HG03280 (cell line): ENCODE results near the gene PCSK5.

ENCODE experiments used
- ATAC-seq: cut with Tn5 transposase; IDR thresholded peaks from one replicate; pipeline ENCODE4 v1.9.1; 2021; ENCODE audit warnings: mild to moderate bottlenecking, moderate library complexity; ENCODE audit not compliant: unreplicated experiment

The PCSK5 gene

GRCh38 chr9:76221423-76221822 is 330.9 kb downstream of the PCSK5 start:
- no peak for ATAC-seq

GRCh38 chr9:76223749-76224340 is 333.4 kb downstream of the PCSK5 start:
- ATAC-seq = no peak

GRCh38 chr9:76227156-76227555 is 336.7 kb downstream of the PCSK5 start:
- ATAC-seq = no peak

- no peak for ATAC-seq
Observed at GRCh38 chr9:76231001-76231400, 340.5 kb downstream of the PCSK5 start.

GRCh38 chr9:76232861-76233489 is 342.5 kb downstream of the PCSK5 start:
- no peak for ATAC-seq

GRCh38 chr9:76240578-76240977 is 350.1 kb downstream of the PCSK5 start:
- ATAC-seq = no peak

- ATAC-seq = no peak
Observed at GRCh38 chr9:76245518-76245917, 355.0 kb downstream of the PCSK5 start.

GRCh38 chr9:76246680-76247079 is 356.2 kb downstream of the PCSK5 start:
- no peak for ATAC-seq

GRCh38 chr9:76247426-76247825 is 357.0 kb downstream of the PCSK5 start:
- no peak for ATAC-seq

- no peak for ATAC-seq
Observed at GRCh38 chr9:76249309-76249708, 358.8 kb downstream of the PCSK5 start.

- no peak for ATAC-seq
Observed at GRCh38 chr9:76255781-76256455, 365.4 kb downstream of the PCSK5 start.

- ATAC-seq = no peak
Observed at GRCh38 chr9:76257311-76257710, 366.8 kb downstream of the PCSK5 start.

- ATAC-seq = no peak
Observed at GRCh38 chr9:76266649-76267283, 376.3 kb downstream of the PCSK5 start.

GRCh38 chr9:76267284-76267652 is 376.8 kb downstream of the PCSK5 start:
- no peak for ATAC-seq

- no peak for ATAC-seq
Observed at GRCh38 chr9:76269789-76270188, 379.3 kb downstream of the PCSK5 start.

GRCh38 chr9:76271755-76272154 is 381.3 kb downstream of the PCSK5 start:
- no peak for ATAC-seq

GRCh38 chr9:76289042-76289441 is 398.6 kb downstream of the PCSK5 start:
- no peak for ATAC-seq

- no peak for ATAC-seq
Observed at GRCh38 chr9:76289703-76290102, 399.2 kb downstream of the PCSK5 start.

- no peak for ATAC-seq
Observed at GRCh38 chr9:76290555-76290954, 400.1 kb downstream of the PCSK5 start.

- no peak for ATAC-seq
Observed at GRCh38 chr9:76292246-76292645, 401.8 kb downstream of the PCSK5 start.

GRCh38 chr9:76292658-76293057 is 402.2 kb downstream of the PCSK5 start:
- no peak for ATAC-seq

- ATAC-seq = no peak
Observed at GRCh38 chr9:76294301-76294700, 403.8 kb downstream of the PCSK5 start.
